HCT116 (cell line): ENCODE data around the gene NTNG1. TPM values are rescaled to one million over a fixed set of nuclear protein-coding genes. Genes with fewer than 3 reads are reported as not detected.

Source experiments
- ATAC-seq: fragments of 200-7000 bp; cut with Tn5 transposase; 2 replicates; pipeline ENCODE4 v1.9.1; 2020; ENCODE audit warnings: mild to moderate bottlenecking, moderate library complexity
- BruUV-seq: library from RNA; stranded (reverse); fragments of 400-500 nt; replicated peaks from 2 replicates; lab custom pipeline; 2021; lab: Mats Ljungman, UMichigan
- CTCF ChIA-PET: fragments of 300-600 bp; sonication (Branson Sonifier 250); formaldehyde crosslinking; loops from one replicate; lab custom pipeline; 2021; ENCODE audit warnings: antibody characterized with exemption; lab: Charles Lee
- POLR2A ChIA-PET: fragments of 300-600, 350-600 bp; sonication (Branson Sonifier 250); formaldehyde crosslinking; loops from one replicate; lab custom pipeline; 2021; ENCODE audit warnings: antibody characterized with exemption; lab: Charles Lee
- RAD21 ChIA-PET, 2 experiments: fragments of 300-600 bp; sonication (Branson Sonifier 250); formaldehyde crosslinking; loops; one replicate each; lab custom pipeline; 2023; ENCODE audit warnings: low total read pairs in 2 of 2; ENCODE audit not compliant: uncharacterized antibody in 2 of 2, unreplicated experiment in 2 of 2, low non-redundant PET in 1 of 2; lab: Charles Lee
- DNase-seq: peaks from one replicate; pipeline ENCODE4 v3.0.0-alpha.2; 2010; ENCODE audit warnings: low read depth, low spot score
- H2AFZ ChIP-seq: fragments of 200-600 bp; shearing (Covaris generic), sonication (generic); 2 replicates; pipeline ENCODE4 v1.6.1; 2017; ENCODE audit warnings: low read depth, mixed run types, mixed read lengths, antibody characterized with exemption, low read length; ENCODE audit not compliant: poor library complexity, severe bottlenecking
- H3K27ac ChIP-seq: 2 replicates; pipeline ENCODE4 v1.5.1; 2012; ENCODE audit warnings: low read depth, low read length
- H3K27me3 ChIP-seq: fragments of 200-600 bp; sonication (generic); 2 replicates; pipeline ENCODE4 v1.6.1; 2016; ENCODE audit warnings: mixed run types, low read length, mixed read lengths; ENCODE audit not compliant: insufficient read depth
- H3K36me3 ChIP-seq, 2 experiments: fragments of 200-500 bp in 1 of 2; fragments of 200-600 bp in 1 of 2; sonication (Bioruptor generic) in 1 of 2; sonication (generic) in 1 of 2; 2 replicates each; pipeline versions ENCODE4 v1.5.1 to v1.6.1; 2014 to 2016; ENCODE audit warnings: low read length in 2 of 2, inconsistent platforms in 1 of 2, mixed read lengths in 1 of 2, mixed run types in 1 of 2; ENCODE audit not compliant: insufficient read depth in 2 of 2, control insufficient read depth in 1 of 2
- H3K4me1 ChIP-seq, 2 experiments: fragments of 200-600 bp in 1 of 2; sonication (generic) in 1 of 2; 2 replicates each; pipeline versions ENCODE4 v1.5.1 to v1.6.1; 2012 to 2017; ENCODE audit warnings: low read length in 2 of 2, inconsistent platforms in 1 of 2, mild to moderate bottlenecking in 1 of 2, mixed read lengths in 1 of 2, mixed run types in 1 of 2, moderate library complexity in 1 of 2; ENCODE audit not compliant: insufficient read depth in 2 of 2, control insufficient read depth in 1 of 2
- H3K4me2 ChIP-seq: fragments of 200-600 bp; sonication (generic); 2 replicates; pipeline ENCODE4 v1.6.1; 2017; ENCODE audit warnings: mixed run types, low read length, mixed read lengths
- H3K4me3 ChIP-seq, 2 experiments: fragments of 200-600 bp in 1 of 2; sonication (generic) in 1 of 2; replicated peaks in 1 of 2; 2 replicates each; pipeline ENCODE4 v1.5.1; 2011 to 2016; ENCODE audit warnings: low read length in 2 of 2, control low read depth in 1 of 2, low read depth in 1 of 2, mild to moderate bottlenecking in 1 of 2, mixed read lengths in 1 of 2, mixed run types in 1 of 2
- H3K79me2 ChIP-seq: fragments of 200-600 bp; sonication (generic); 2 replicates; pipeline ENCODE4 v1.6.1; 2017; ENCODE audit warnings: mild to moderate bottlenecking, mixed run types, low read length, moderate library complexity, mixed read lengths; ENCODE audit not compliant: insufficient read depth
- H3K9ac ChIP-seq: fragments of 200-600 bp; sonication (generic); 2 replicates; pipeline ENCODE4 v1.6.1; 2016; ENCODE audit warnings: low read length, mixed read lengths
- H3K9me2 ChIP-seq: fragments of 200-600 bp; sonication (generic), shearing (Covaris generic); 2 replicates; pipeline ENCODE4 v1.6.1; 2017; ENCODE audit warnings: mixed run types, mild to moderate bottlenecking, moderate library complexity; ENCODE audit not compliant: insufficient read depth
- H3K9me3 ChIP-seq, 2 experiments: fragments of 200-500 bp in 1 of 2; fragments of 200-600 bp in 1 of 2; sonication (Bioruptor generic) in 1 of 2; sonication (generic) in 1 of 2; 2 replicates each; pipeline ENCODE4 v1.6.1; 2014 to 2017; ENCODE audit warnings: low read length in 2 of 2, mixed read lengths in 2 of 2, inconsistent platforms in 1 of 2, low read depth in 1 of 2, mild to moderate bottlenecking in 1 of 2, mixed run types in 1 of 2, moderate library complexity in 1 of 2; ENCODE audit not compliant: control insufficient read depth in 1 of 2, insufficient read depth in 1 of 2
- H4K20me1 ChIP-seq: fragments of 200-600 bp; sonication (generic), shearing (Covaris generic); 2 replicates; pipeline ENCODE4 v1.6.1; 2017; ENCODE audit warnings: mixed run types, mild to moderate bottlenecking, moderate library complexity; ENCODE audit not compliant: insufficient read depth
- CBX3 ChIP-seq: IDR thresholded peaks from 2 replicates; pipeline ENCODE4 v1.6.1; 2012; ENCODE audit warnings: low read depth
- CEBPB ChIP-seq: IDR thresholded peaks from 2 replicates; pipeline ENCODE4 v1.6.1; 2012; ENCODE audit warnings: low read depth
- EGR1 ChIP-seq: IDR thresholded peaks from 2 replicates; pipeline ENCODE4 v1.6.1; 2012; ENCODE audit warnings: low read depth
- EZH2 ChIP-seq: fragments of 200-600 bp; sonication (generic); IDR thresholded peaks from 2 replicates; pipeline ENCODE4 v1.6.1; 2017; ENCODE audit warnings: antibody characterized with exemption, mixed run types
- EZH2phosphoT487 ChIP-seq: fragments of 200-600 bp; IDR thresholded peaks from 2 replicates; pipeline ENCODE4 v1.6.1; 2018; ENCODE audit warnings: antibody characterized with exemption, borderline replicate concordance
- FOSL1 ChIP-seq: IDR thresholded peaks from 2 replicates; pipeline ENCODE4 v1.6.1; 2012; ENCODE audit warnings: low read depth
- JUND ChIP-seq: IDR thresholded peaks from 2 replicates; pipeline ENCODE4 v1.6.1; 2012
- MAX ChIP-seq: IDR thresholded peaks from 2 replicates; pipeline ENCODE4 v1.6.1; 2012
- POLR2AphosphoS5 ChIP-seq: IDR thresholded peaks from 2 replicates; pipeline ENCODE4 v1.6.1; 2011; ENCODE audit warnings: mild to moderate bottlenecking, low read depth, low read length, moderate library complexity
- RAD21 ChIP-seq: IDR thresholded peaks from 2 replicates; pipeline ENCODE4 v1.6.1; 2012; ENCODE audit warnings: low read depth, mild to moderate bottlenecking
- SP1 ChIP-seq: IDR thresholded peaks from 2 replicates; pipeline ENCODE4 v1.6.1; 2012; ENCODE audit warnings: low read depth
- SRF ChIP-seq: IDR thresholded peaks from 2 replicates; pipeline ENCODE4 v1.6.1; 2012; ENCODE audit warnings: low read depth
- YY1 ChIP-seq: IDR thresholded peaks from 2 replicates; pipeline ENCODE4 v1.6.1; 2011; ENCODE audit warnings: low read length, low read depth, moderate library complexity, mild to moderate bottlenecking; ENCODE audit not compliant: insufficient replicate concordance; ENCODE audit errors: extremely low read depth
- ZNF274 ChIP-seq: fragments of 200-500 bp; sonication (Bioruptor generic); IDR thresholded peaks from 2 replicates; pipeline ENCODE4 v1.6.1; 2014; ENCODE audit warnings: mild to moderate bottlenecking, low read depth, low read length, inconsistent platforms
- intact Hi-C: fragments of 100-400 bp; cut with micrococcal nuclease; formaldehyde crosslinking; loops from 2 replicates; pipeline ENCODE4 v1.10.0; 2022
- total RNA-seq: library from RNA; stranded (reverse); gene quantifications from one replicate; pipeline ENCODE4 v1.2.1, GENCODE V29; 2021; ENCODE audit not compliant: unreplicated experiment
- TF ChIP-seq, protein P1 (sequence below): IDR thresholded peaks from 2 replicates; pipeline ENCODE4 v1.6.1; 2012
- TF ChIP-seq, protein P2 (sequence below): IDR thresholded peaks from 2 replicates; pipeline ENCODE4 v1.6.1; 2011; ENCODE audit warnings: mild to moderate bottlenecking, low read length, moderate library complexity; ENCODE audit not compliant: insufficient replicate concordance; ENCODE audit errors: extremely low read depth
- TF ChIP-seq, protein P3 (sequence below), 3 experiments: fragments of 200-600 bp in 1 of 3; sonication (generic) in 1 of 3; IDR thresholded peaks in 2 of 3; conservative IDR thresholded peaks in 1 of 3; 2 replicates each; pipeline ENCODE4 v1.5.1; 2012 to 2017; ENCODE audit warnings: low read depth in 2 of 3, low read length in 2 of 3, antibody characterized with exemption in 1 of 3, borderline replicate concordance in 1 of 3, control low read depth in 1 of 3, mild to moderate bottlenecking in 1 of 3, mixed read lengths in 1 of 3, mixed run types in 1 of 3, moderate library complexity in 1 of 3; ENCODE audit not compliant: insufficient read depth in 1 of 3

The NTNG1 gene
- total RNA-seq, 1 experiment from 2014 or later, result not detected

DNA sequence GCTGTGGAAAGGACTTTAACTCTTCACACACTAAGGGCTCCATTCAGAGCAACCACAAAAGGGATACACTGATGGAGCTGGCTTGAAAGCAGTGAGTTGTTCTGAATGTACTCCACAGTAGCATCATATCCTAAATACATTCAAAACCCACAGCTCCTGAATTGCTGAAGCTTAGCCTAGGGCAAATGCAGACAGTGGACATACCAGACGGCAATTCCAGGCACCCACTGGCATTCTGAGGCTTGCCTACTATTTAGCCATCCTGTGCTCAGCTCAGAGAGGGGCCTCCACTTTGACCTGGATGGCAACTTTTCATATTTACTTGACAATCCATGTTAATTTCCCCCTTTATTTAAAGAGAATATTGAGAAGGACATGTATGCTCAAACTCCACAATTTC, 303.5 kb downstream of the NTNG1 start:
- Histone ChIP-seq H3K4me1 (no peaks in the 10 kb centered on the region), H3K4me3 (no peak overlapping the region), H3K27ac (no peak overlapping the region), H3K27me3 (no peaks in the 10 kb centered on the region), H3K9ac (no peak overlapping the region), H3K4me2 (no peak overlapping the region), H4K20me1 (no peaks in the 10 kb centered on the region), H3K9me3 (peaks cover 0 to 19% of the 10 kb centered on the region in 2 experiments; a peak in 2 of 4 replicates), H3K79me2 (no peaks in the 10 kb centered on the region), H3K36me3 (no peaks in the 10 kb centered on the region), H3K9me2 (no peaks in the 10 kb centered on the region), H2AFZ (no peak overlapping the region)
- ATAC-seq (no peak), DNase-seq (no peak)
- intact Hi-C loops, result no loop called here
- ChIA-PET RAD21 (no interaction called here), CTCF (no interaction called here), POLR2A (no interaction called here)
- TF ChIP-seq, protein P1, sequence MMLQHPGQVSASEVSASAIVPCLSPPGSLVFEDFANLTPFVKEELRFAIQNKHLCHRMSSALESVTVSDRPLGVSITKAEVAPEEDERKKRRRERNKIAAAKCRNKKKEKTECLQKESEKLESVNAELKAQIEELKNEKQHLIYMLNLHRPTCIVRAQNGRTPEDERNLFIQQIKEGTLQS, result no peak
- no peak for TF ChIP-seq CBX3
- no peak for TF ChIP-seq YY1
- no peak for TF ChIP-seq EGR1
- TF ChIP-seq FOSL1, result no peak
- TF ChIP-seq, protein P2, sequence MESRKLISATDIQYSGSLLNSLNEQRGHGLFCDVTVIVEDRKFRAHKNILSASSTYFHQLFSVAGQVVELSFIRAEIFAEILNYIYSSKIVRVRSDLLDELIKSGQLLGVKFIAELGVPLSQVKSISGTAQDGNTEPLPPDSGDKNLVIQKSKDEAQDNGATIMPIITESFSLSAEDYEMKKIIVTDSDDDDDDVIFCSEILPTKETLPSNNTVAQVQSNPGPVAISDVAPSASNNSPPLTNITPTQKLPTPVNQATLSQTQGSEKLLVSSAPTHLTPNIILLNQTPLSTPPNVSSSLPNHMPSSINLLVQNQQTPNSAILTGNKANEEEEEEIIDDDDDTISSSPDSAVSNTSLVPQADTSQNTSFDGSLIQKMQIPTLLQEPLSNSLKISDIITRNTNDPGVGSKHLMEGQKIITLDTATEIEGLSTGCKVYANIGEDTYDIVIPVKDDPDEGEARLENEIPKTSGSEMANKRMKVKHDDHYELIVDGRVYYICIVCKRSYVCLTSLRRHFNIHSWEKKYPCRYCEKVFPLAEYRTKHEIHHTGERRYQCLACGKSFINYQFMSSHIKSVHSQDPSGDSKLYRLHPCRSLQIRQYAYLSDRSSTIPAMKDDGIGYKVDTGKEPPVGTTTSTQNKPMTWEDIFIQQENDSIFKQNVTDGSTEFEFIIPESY, result no peak
- TF ChIP-seq ZNF274, result no peak
- TF ChIP-seq SRF, result no peak
- no peak for TF ChIP-seq SP1
- TF ChIP-seq, protein P3, sequence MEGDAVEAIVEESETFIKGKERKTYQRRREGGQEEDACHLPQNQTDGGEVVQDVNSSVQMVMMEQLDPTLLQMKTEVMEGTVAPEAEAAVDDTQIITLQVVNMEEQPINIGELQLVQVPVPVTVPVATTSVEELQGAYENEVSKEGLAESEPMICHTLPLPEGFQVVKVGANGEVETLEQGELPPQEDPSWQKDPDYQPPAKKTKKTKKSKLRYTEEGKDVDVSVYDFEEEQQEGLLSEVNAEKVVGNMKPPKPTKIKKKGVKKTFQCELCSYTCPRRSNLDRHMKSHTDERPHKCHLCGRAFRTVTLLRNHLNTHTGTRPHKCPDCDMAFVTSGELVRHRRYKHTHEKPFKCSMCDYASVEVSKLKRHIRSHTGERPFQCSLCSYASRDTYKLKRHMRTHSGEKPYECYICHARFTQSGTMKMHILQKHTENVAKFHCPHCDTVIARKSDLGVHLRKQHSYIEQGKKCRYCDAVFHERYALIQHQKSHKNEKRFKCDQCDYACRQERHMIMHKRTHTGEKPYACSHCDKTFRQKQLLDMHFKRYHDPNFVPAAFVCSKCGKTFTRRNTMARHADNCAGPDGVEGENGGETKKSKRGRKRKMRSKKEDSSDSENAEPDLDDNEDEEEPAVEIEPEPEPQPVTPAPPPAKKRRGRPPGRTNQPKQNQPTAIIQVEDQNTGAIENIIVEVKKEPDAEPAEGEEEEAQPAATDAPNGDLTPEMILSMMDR (IDR thresholded peaks at IDR 0.05 in 2 of 3, conservative IDR thresholded peaks at IDR 0.05 in 1 of 3; ENCODE audit: borderline replicate concordance in 1 of 3, insufficient read depth in 1 of 3, low read depth in 2 of 3, low read length in 2 of 3), result no peak
- TF ChIP-seq EZH2, result no peak
- TF ChIP-seq JUND, result no peak
- TF ChIP-seq EZH2phosphoT487, result no peak
- no peak for TF ChIP-seq CEBPB
- TF ChIP-seq RAD21, result no peak
- TF ChIP-seq MAX, result no peak
- no peak for TF ChIP-seq POLR2AphosphoS5
- no TSS peak for BruUV-seq
